ENCODE data around the gene RNF212B.

- TF ChIP-seq CTCF (IDR thresholded peaks at IDR 0.05) (no peak), POLR2A (IDR thresholded peaks at IDR 0.05; ENCODE audit: low read depth) (no peak), POLR2AphosphoS5 (IDR thresholded peaks at IDR 0.05) (no peak)
Observed at GRCh38 chr14:23208324-23208723, 29.4 kb upstream of the RNF212B start.

All from esophagus muscularis mucosa (tissue), 3 donors.